ENCODE data around the gene EPC2. TPM values are rescaled to one million over a fixed set of nuclear protein-coding genes. Genes with fewer than 3 reads are reported as not detected.

The EPC2 gene
- total RNA-seq, 1 donor from 2014 or later: 35.9 TPM

GRCh38 chr2:148721991-148722777 lies 77.6 kb downstream of the EPC2 start:
- Mint-ChIP-seq H3K4me3 (no peak overlapping the region), H3K9me3 (peaks cover 16% of the 10 kb centered on the region), H3K27me3 (no peaks in the 10 kb centered on the region), H3K4me1 (ENCODE audit: unreplicated experiment) (peaks cover 27% of the 10 kb centered on the region), H3K27ac (no peak overlapping the region), H3K36me3 (peaks cover 30% of the 10 kb centered on the region)
- no peak for TF ChIP-seq CTCF (conservative IDR thresholded peaks at IDR 0.05)
- no peak for DNase-seq (ENCODE audit: extremely low spot score, unreplicated experiment)

- TF ChIP-seq CTCF (conservative IDR thresholded peaks at IDR 0.05): no peak
- no peaks in the 10 kb centered on the region for H3K27me3 Mint-ChIP-seq
- peaks cover 16% of the 10 kb centered on the region for H3K4me1 Mint-ChIP-seq (ENCODE audit: unreplicated experiment)
- H3K9me3 Mint-ChIP-seq: no peaks in the 10 kb centered on the region
- H3K36me3 Mint-ChIP-seq: peaks cover 21% of the 10 kb centered on the region
- DNase-seq (ENCODE audit: extremely low spot score, unreplicated experiment): no peak
- no peak overlapping the region for H3K4me3 Mint-ChIP-seq
- H3K27ac Mint-ChIP-seq: no peak overlapping the region
These were observed 81.0 kb downstream of the EPC2 start for GRCh38 chr2:148725564-148725963.

- no peak overlapping the region for H3K4me3 Mint-ChIP-seq
These were observed 81.7 kb downstream of the EPC2 start for GRCh38 chr2:148726228-148726627.

GRCh38 chr2:148730085-148730484 lies 85.5 kb downstream of the EPC2 start:
- DNase-seq (ENCODE audit: extremely low spot score, unreplicated experiment): no peak
- TF ChIP-seq CTCF (conservative IDR thresholded peaks at IDR 0.05): no peak
- Mint-ChIP-seq H3K4me1 (ENCODE audit: unreplicated experiment) (no peaks in the 10 kb centered on the region), H3K27ac (no peak overlapping the region), H3K27me3 (no peaks in the 10 kb centered on the region), H3K36me3 (peaks cover 14% of the 10 kb centered on the region), H3K9me3 (no peaks in the 10 kb centered on the region), H3K4me3 (no peak overlapping the region)

More at GRCh38 chr2:148726228-148726627, 81.7 kb downstream of the EPC2 start:
- H3K27me3 Mint-ChIP-seq: no peaks in the 10 kb centered on the region
- H3K4me1 Mint-ChIP-seq (ENCODE audit: unreplicated experiment): peaks cover 9% of the 10 kb centered on the region
- no peak for TF ChIP-seq CTCF (conservative IDR thresholded peaks at IDR 0.05)
- peaks cover 18% of the 10 kb centered on the region for H3K36me3 Mint-ChIP-seq
- no peak for DNase-seq (ENCODE audit: extremely low spot score, unreplicated experiment)
- no peak overlapping the region for H3K27ac Mint-ChIP-seq
- no peaks in the 10 kb centered on the region for H3K9me3 Mint-ChIP-seq

GRCh38 chr2:148737742-148738141 lies 93.2 kb downstream of the EPC2 start:
- no peaks in the 10 kb centered on the region for H3K36me3 Mint-ChIP-seq
- H3K27me3 Mint-ChIP-seq: no peaks in the 10 kb centered on the region
- H3K4me1 Mint-ChIP-seq (ENCODE audit: unreplicated experiment): no peaks in the 10 kb centered on the region
- H3K27ac Mint-ChIP-seq: no peak overlapping the region
- H3K9me3 Mint-ChIP-seq: no peaks in the 10 kb centered on the region
- DNase-seq (ENCODE audit: extremely low spot score, unreplicated experiment): no peak
- H3K4me3 Mint-ChIP-seq: no peak overlapping the region
- no peak for TF ChIP-seq CTCF (conservative IDR thresholded peaks at IDR 0.05)

All from type B pancreatic cell (in vitro differentiated cells).